Right cardiac atrium (tissue), 5 donors: ENCODE data around the gene MICOS13. TPM values are rescaled to one million over a fixed set of nuclear protein-coding genes. Genes with fewer than 3 reads are reported as not detected.

Experiments
- ATAC-seq, 2 donors: fragments of 200-7000 bp; cut with Tn5 transposase; one replicate each; pipeline versions ENCODE4 v1.8.0 to v1.9.1; 2020; ENCODE audit warnings: moderate library complexity in 2 of 2, mild to moderate bottlenecking in 1 of 2
- DNase-seq, 3 donors: peaks; one replicate each; pipeline ENCODE4 v3.0.0-alpha.2; 2020
- H3K27ac ChIP-seq: one replicate; pipeline ENCODE4 v1.5.1; 2013; ENCODE audit warnings: mild to moderate bottlenecking, low read length, control low read depth, moderate library complexity
- H3K27me3 ChIP-seq: one replicate; pipeline ENCODE4 v1.6.1; 2013; ENCODE audit not compliant: control insufficient read depth, insufficient read depth
- H3K4me1 ChIP-seq: one replicate; pipeline ENCODE4 v1.6.1; 2013; ENCODE audit warnings: low read length; ENCODE audit not compliant: control insufficient read depth, insufficient read depth
- H3K4me3 ChIP-seq: one replicate; pipeline ENCODE4 v1.5.1; 2013; ENCODE audit warnings: low read length, control low read depth
- H3K9me3 ChIP-seq: one replicate; pipeline ENCODE4 v1.6.1; 2013; ENCODE audit warnings: low read length; ENCODE audit not compliant: control insufficient read depth
- WGBS: extraction: QIAGEN DNeasy Blood & Tissue Kit; methylation state at CpG from one replicate; pipeline ENCODE4 v1.1.7; 2013; 5-methylcytosine and 5-hydroxymethylcytosine counted together
- intact Hi-C, 4 donors: fragments of 100-400 bp; cut with DNase I; formaldehyde crosslinking; loops; one replicate each; pipeline versions ENCODE4 v1.11.0 to v1.14.0; 2022 to 2023
- polyA plus RNA-seq: library from polyadenylated mRNA; stranded (reverse); fragments of 200-250 nt; gene quantifications from one replicate; pipeline ENCODE4 v1.2.3, GENCODE V29; 2013
- total RNA-seq, 4 donors: library from RNA; stranded (reverse); fragmentation: NEBNext Ultra II Directional; extraction: Animal tissue kit (Norgen Biotek cat#: 25700); gene quantifications; one replicate each; pipeline ENCODE4 v1.2.1, GENCODE V29; 2021
- donor health status: healthy with polysubstance abuse.
- donor health status: DM: no; HTN: yes; CAD: no.
- donor health status: DM: no; HTN: no; CAD: no.
- donor health status: DM: no; HTN: yes; CAD: no; lungs with severe emphysema.
- donor health status: DM: yes; HTN: yes; CAD: no.

The MICOS13 gene
- total and polyA plus RNA-seq, 5 donors, result 132 to 296 (median 159) TPM

- Histone ChIP-seq H3K9me3 (no peaks in the 10 kb centered on the region), H3K27ac (no peak overlapping the region), H3K4me3 (no peak overlapping the region), H3K27me3 (no peaks in the 10 kb centered on the region), H3K4me1 (no peaks in the 10 kb centered on the region)
- DNase-seq (no peak), ATAC-seq (no peak)
- intact Hi-C loops, result no loop called here
- 81% methylated on average over 5 of the region's 5 CpGs for WGBS
These were observed 24.9 kb downstream of the MICOS13 start for GRCh38 chr19:5655412-5655811.

GRCh38 chr19:5654931-5655330, 25.4 kb downstream of the MICOS13 start:
- intact Hi-C loops, result no loop called here
- H3K27ac ChIP-seq, result no peak overlapping the region

GRCh38 chr19:5652261-5652660, 28.1 kb downstream of the MICOS13 start:
- H3K27me3 ChIP-seq, result no peaks in the 10 kb centered on the region
- no peaks in the 10 kb centered on the region for H3K4me1 ChIP-seq
- DNase-seq, result no peak
- no peak for ATAC-seq
- intact Hi-C loops, result no loop called here
- no peak overlapping the region for H3K4me3 ChIP-seq
- 86% methylated on average over 10 of the region's 10 CpGs for WGBS
- H3K9me3 ChIP-seq, result no peaks in the 10 kb centered on the region
- H3K27ac ChIP-seq, result no peak overlapping the region

More at GRCh38 chr19:5654931-5655330, 25.4 kb downstream of the MICOS13 start:
- Histone ChIP-seq H3K9me3 (no peaks in the 10 kb centered on the region), H3K4me1 (no peaks in the 10 kb centered on the region), H3K4me3 (no peak overlapping the region), H3K27me3 (no peaks in the 10 kb centered on the region)
- no peak for ATAC-seq
- WGBS, result 68% methylated on average over 5 of the region's 5 CpGs
- DNase-seq, result no peak

GRCh38 chr19:5651361-5651760, 29.0 kb downstream of the MICOS13 start:
- Histone ChIP-seq H3K27ac (no peak overlapping the region), H3K4me3 (no peak overlapping the region), H3K9me3 (no peaks in the 10 kb centered on the region), H3K27me3 (no peaks in the 10 kb centered on the region), H3K4me1 (no peaks in the 10 kb centered on the region)
- no peak for DNase-seq
- intact Hi-C loops, result no loop called here
- 96% methylated on average over 5 of the region's 5 CpGs for WGBS
- no peak for ATAC-seq

- 91% methylated on average over 10 of the region's 11 CpGs for WGBS
- no peaks in the 10 kb centered on the region for H3K4me1 ChIP-seq
- H3K9me3 ChIP-seq, result no peaks in the 10 kb centered on the region
- no peak overlapping the region for H3K27ac ChIP-seq
- H3K4me3 ChIP-seq, result no peak overlapping the region
- no peak for ATAC-seq
- no peak for DNase-seq
- intact Hi-C loops, result no loop called here
- H3K27me3 ChIP-seq, result no peaks in the 10 kb centered on the region
These were observed 31.9 kb downstream of the MICOS13 start for GRCh38 chr19:5648464-5648863.

- no peak for ATAC-seq
- H3K4me1 ChIP-seq, result no peaks in the 10 kb centered on the region
- 91% methylated on average over 4 of the region's 4 CpGs for WGBS
- H3K4me3 ChIP-seq, result no peak overlapping the region
- H3K27me3 ChIP-seq, result no peaks in the 10 kb centered on the region
- intact Hi-C loops, result no loop called here
- H3K27ac ChIP-seq, result no peak overlapping the region
- no peak for DNase-seq
- H3K9me3 ChIP-seq, result no peaks in the 10 kb centered on the region
These were observed 33.6 kb downstream of the MICOS13 start for GRCh38 chr19:5646703-5647102.

- H3K27me3 ChIP-seq, result no peaks in the 10 kb centered on the region
- ATAC-seq (no peak), DNase-seq (no peak)
- 91% methylated on average over 5 of the region's 5 CpGs for WGBS
- no peaks in the 10 kb centered on the region for H3K9me3 ChIP-seq
- intact Hi-C loops, result no loop called here
- no peak overlapping the region for H3K27ac ChIP-seq
- no peak overlapping the region for H3K4me3 ChIP-seq
- no peaks in the 10 kb centered on the region for H3K4me1 ChIP-seq
These were observed 34.9 kb downstream of the MICOS13 start for GRCh38 chr19:5645409-5645808.

GRCh38 chr19:5644037-5644436, 36.3 kb downstream of the MICOS13 start:
- Histone ChIP-seq H3K4me3 (no peak overlapping the region), H3K9me3 (no peaks in the 10 kb centered on the region), H3K4me1 (no peaks in the 10 kb centered on the region), H3K27ac (no peak overlapping the region), H3K27me3 (no peaks in the 10 kb centered on the region)
- DNase-seq, result no peak
- WGBS, result 86% methylated on average over 2 of the region's 2 CpGs
- ATAC-seq, result no peak
- intact Hi-C loops, result no loop called here

- DNase-seq, result no peak
- no peak overlapping the region for H3K4me3 ChIP-seq
- no peak overlapping the region for H3K27ac ChIP-seq
- intact Hi-C loops, result no loop called here
- no peaks in the 10 kb centered on the region for H3K4me1 ChIP-seq
- 84% methylated on average over 4 of the region's 4 CpGs for WGBS
- H3K9me3 ChIP-seq, result no peaks in the 10 kb centered on the region
- H3K27me3 ChIP-seq, result no peaks in the 10 kb centered on the region
- ATAC-seq, result no peak
These were observed 37.3 kb downstream of the MICOS13 start for GRCh38 chr19:5643060-5643459.

- H3K4me1 ChIP-seq, result no peaks in the 10 kb centered on the region
- DNase-seq, result no peak
These were observed 38.1 kb downstream of the MICOS13 start for GRCh38 chr19:5642204-5642603.

GRCh38 chr19:5641171-5641570, 39.1 kb downstream of the MICOS13 start:
- Histone ChIP-seq H3K27ac (no peak overlapping the region), H3K27me3 (no peaks in the 10 kb centered on the region), H3K9me3 (no peaks in the 10 kb centered on the region), H3K4me1 (no peaks in the 10 kb centered on the region), H3K4me3 (no peak overlapping the region)
- WGBS, result 89% methylated on average over 4 of the region's 4 CpGs
- ATAC-seq (no peak), DNase-seq (no peak)
- intact Hi-C loops, result no loop called here

More at GRCh38 chr19:5642204-5642603, 38.1 kb downstream of the MICOS13 start:
- no peak for ATAC-seq
- no peaks in the 10 kb centered on the region for H3K9me3 ChIP-seq
- 92% methylated on average over 2 of the region's 2 CpGs for WGBS
- no peaks in the 10 kb centered on the region for H3K27me3 ChIP-seq
- no peak overlapping the region for H3K27ac ChIP-seq
- no peak overlapping the region for H3K4me3 ChIP-seq
- intact Hi-C loops, result no loop called here

GRCh38 chr19:5637971-5638370, 42.3 kb downstream of the MICOS13 start:
- Histone ChIP-seq H3K9me3 (no peaks in the 10 kb centered on the region), H3K4me1 (no peaks in the 10 kb centered on the region), H3K4me3 (no peak overlapping the region), H3K27me3 (no peaks in the 10 kb centered on the region), H3K27ac (no peak overlapping the region)
- intact Hi-C loops, result no loop called here
- 53% methylated on average over 1 of the region's 1 CpG for WGBS
- DNase-seq (no peak), ATAC-seq (no peak)
